Fibroblast of lung (primary cell): ENCODE data around the gene CELF5. TPM values are rescaled to one million over a fixed set of nuclear protein-coding genes. Genes with fewer than 3 reads are reported as not detected.

Source experiments
- DNase-seq, 2 donors: peaks; one replicate each; pipeline versions ENCODE4 v3.0.0 to v3.0.0-alpha.2; 2010; ENCODE audit warnings: low read depth in 2 of 2
- H2AFZ ChIP-seq: 2 replicates; pipeline ENCODE4 v1.5.1; 2012; ENCODE audit warnings: low read length, control low read depth, inconsistent platforms
- H3K27ac ChIP-seq: 2 replicates; pipeline ENCODE4 v1.5.1; 2011; ENCODE audit warnings: low read length, control low read depth; ENCODE audit not compliant: insufficient read depth
- H3K27me3 ChIP-seq: 2 replicates; pipeline ENCODE4 v1.5.1; 2011; ENCODE audit warnings: mild to moderate bottlenecking, low read length; ENCODE audit not compliant: control insufficient read depth, insufficient read depth
- H3K36me3 ChIP-seq: 2 replicates; pipeline ENCODE4 v1.5.1; 2011; ENCODE audit warnings: low read length; ENCODE audit not compliant: control insufficient read depth, insufficient read depth
- H3K4me1 ChIP-seq: 2 replicates; pipeline ENCODE4 v1.5.1; 2011; ENCODE audit warnings: low read length; ENCODE audit not compliant: control insufficient read depth, insufficient read depth; ENCODE audit errors: extremely low read depth
- H3K4me2 ChIP-seq: 2 replicates; pipeline ENCODE4 v1.5.1; 2011; ENCODE audit warnings: low read length, control low read depth; ENCODE audit not compliant: insufficient read depth; ENCODE audit errors: extremely low read depth
- H3K4me3 ChIP-seq, 4 experiments: fragments of 200-600 bp in 1 of 4; sonication (generic) in 1 of 4; replicated peaks in 1 of 4; 2 replicates each; pipeline ENCODE4 v1.5.1; 2011 to 2016; ENCODE audit warnings: low read length in 4 of 4, low read depth in 3 of 4, mild to moderate bottlenecking in 3 of 4, control low read depth in 2 of 4, inconsistent platforms in 1 of 4, mixed read lengths in 1 of 4; ENCODE audit not compliant: insufficient read depth in 1 of 4; ENCODE audit errors: control extremely low read depth in 1 of 4
- H3K79me2 ChIP-seq: 2 replicates; pipeline ENCODE4 v1.5.1; 2012; ENCODE audit warnings: mild to moderate bottlenecking, low read length, inconsistent platforms; ENCODE audit not compliant: control insufficient read depth, insufficient read depth
- H3K9ac ChIP-seq: 2 replicates; pipeline ENCODE4 v1.5.1; 2011; ENCODE audit warnings: mild to moderate bottlenecking, low read length, control low read depth; ENCODE audit not compliant: insufficient read depth
- H3K9me3 ChIP-seq: 2 replicates; pipeline ENCODE4 v1.5.1; 2012; ENCODE audit warnings: low read depth, low read length; ENCODE audit not compliant: control insufficient read depth, insufficient read depth
- H4K20me1 ChIP-seq: 2 replicates; pipeline ENCODE4 v1.5.1; 2011; ENCODE audit warnings: low read length; ENCODE audit not compliant: control insufficient read depth, insufficient read depth; ENCODE audit errors: extremely low read depth
- EZH2 ChIP-seq: IDR thresholded peaks from 2 replicates; pipeline ENCODE4 v1.5.1; 2012; ENCODE audit warnings: low read length, control low read depth, mild to moderate bottlenecking; ENCODE audit errors: missing control alignments
- polyA plus RNA-seq, 2 donors: library from polyadenylated mRNA; depleted of rRNA in 1 of 2; stranded (reverse) in 1 of 2; unstranded in 1 of 2; fragments of >200 nt; gene quantifications; 2 replicates each; pipeline ENCODE4 v1.2.1, GENCODE V29; 2011 to 2012; ENCODE audit warnings: missing spikeins in 1 of 2
- total RNA-seq: library from RNA; depleted of rRNA; stranded (reverse); fragments of >200 nt; gene quantifications from 2 replicates; pipeline ENCODE4 v1.2.1, GENCODE V29; 2014
- TF ChIP-seq, protein P1 (sequence below), 2 donors: IDR thresholded peaks in 1 of 2; conservative IDR thresholded peaks in 1 of 2; 1 replicate in 1 of 2; 2 replicates in 1 of 2; pipeline ENCODE4 v1.5.1; 2011 to 2012; ENCODE audit warnings: low read length in 2 of 2, control low read depth in 1 of 2, inconsistent platforms in 1 of 2, low read depth in 1 of 2, mild to moderate bottlenecking in 1 of 2

The CELF5 gene
- total and polyA plus RNA-seq, 2 donors (not counting 1 experiment from before 2014, with no cell fraction given) = under 0.01 TPM; not detected in 1

DNA sequence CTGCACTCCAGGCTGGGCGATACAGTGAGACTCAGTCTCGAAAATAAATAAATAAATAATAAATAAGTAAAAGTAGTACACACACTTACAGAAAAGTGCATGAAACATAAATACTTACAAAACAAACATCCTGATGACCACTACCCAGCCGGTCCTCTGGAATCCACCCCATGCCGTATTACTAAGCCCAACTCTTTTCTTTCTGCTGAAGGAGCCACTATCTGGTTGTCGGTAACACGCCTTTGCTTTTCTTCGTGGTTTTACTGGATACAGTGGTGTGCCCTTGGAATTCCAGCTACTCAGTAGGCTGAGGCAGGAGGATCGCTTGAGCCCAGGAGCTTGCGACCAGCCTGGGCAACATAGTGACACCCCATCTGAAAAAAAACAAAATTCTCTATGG lies 39.4 kb downstream of the CELF5 start:
- Histone ChIP-seq H3K27ac (no peak overlapping the region), H3K4me1 (no peaks in the 10 kb centered on the region), H4K20me1 (no peaks in the 10 kb centered on the region), H3K4me3 (no peak overlapping the region), H3K9ac (no peak overlapping the region), H3K27me3 (peaks cover 10% of the 10 kb centered on the region), H3K79me2 (no peaks in the 10 kb centered on the region), H2AFZ (no peak overlapping the region), H3K9me3 (no peaks in the 10 kb centered on the region), H3K36me3 (no peaks in the 10 kb centered on the region), H3K4me2 (no peak overlapping the region)
- peak in 1 of 2 donors; percentile 22 for DNase-seq
- TF ChIP-seq, protein P1, sequence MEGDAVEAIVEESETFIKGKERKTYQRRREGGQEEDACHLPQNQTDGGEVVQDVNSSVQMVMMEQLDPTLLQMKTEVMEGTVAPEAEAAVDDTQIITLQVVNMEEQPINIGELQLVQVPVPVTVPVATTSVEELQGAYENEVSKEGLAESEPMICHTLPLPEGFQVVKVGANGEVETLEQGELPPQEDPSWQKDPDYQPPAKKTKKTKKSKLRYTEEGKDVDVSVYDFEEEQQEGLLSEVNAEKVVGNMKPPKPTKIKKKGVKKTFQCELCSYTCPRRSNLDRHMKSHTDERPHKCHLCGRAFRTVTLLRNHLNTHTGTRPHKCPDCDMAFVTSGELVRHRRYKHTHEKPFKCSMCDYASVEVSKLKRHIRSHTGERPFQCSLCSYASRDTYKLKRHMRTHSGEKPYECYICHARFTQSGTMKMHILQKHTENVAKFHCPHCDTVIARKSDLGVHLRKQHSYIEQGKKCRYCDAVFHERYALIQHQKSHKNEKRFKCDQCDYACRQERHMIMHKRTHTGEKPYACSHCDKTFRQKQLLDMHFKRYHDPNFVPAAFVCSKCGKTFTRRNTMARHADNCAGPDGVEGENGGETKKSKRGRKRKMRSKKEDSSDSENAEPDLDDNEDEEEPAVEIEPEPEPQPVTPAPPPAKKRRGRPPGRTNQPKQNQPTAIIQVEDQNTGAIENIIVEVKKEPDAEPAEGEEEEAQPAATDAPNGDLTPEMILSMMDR (conservative IDR thresholded peaks at IDR 0.05 in 1 of 2, IDR thresholded peaks at IDR 0.05 in 1 of 2; ENCODE audit: low read depth in 1 of 2, low read length in 2 of 2) = no peak
- TF ChIP-seq EZH2 = no peak

DNA sequence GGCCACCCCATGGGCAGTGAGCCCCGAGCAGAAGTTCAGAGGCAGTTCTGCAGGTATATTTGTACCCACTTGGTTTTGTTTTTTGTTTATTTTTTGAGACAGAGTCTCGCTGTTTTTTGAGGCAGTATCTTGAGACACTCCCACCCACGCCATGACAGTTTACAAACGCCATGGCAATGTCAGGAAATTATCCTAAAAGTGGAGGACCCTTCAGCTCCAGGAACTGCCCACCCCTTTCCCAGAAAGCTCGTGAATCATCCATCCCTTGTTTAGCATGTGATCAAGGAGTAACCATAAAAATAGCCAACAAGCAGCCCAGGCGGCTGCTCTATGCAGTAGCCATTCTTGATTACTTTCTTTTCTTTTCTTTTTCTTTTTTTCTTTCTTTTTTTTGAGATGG lies 41.0 kb downstream of the CELF5 start:
- no peak for DNase-seq
- Histone ChIP-seq H4K20me1 (no peaks in the 10 kb centered on the region), H3K9me3 (no peaks in the 10 kb centered on the region), H3K27ac (no peak overlapping the region), H3K9ac (no peak overlapping the region), H3K4me2 (no peak overlapping the region), H3K79me2 (no peaks in the 10 kb centered on the region), H2AFZ (no peak overlapping the region), H3K4me3 (no peak overlapping the region), H3K36me3 (no peaks in the 10 kb centered on the region), H3K27me3 (peaks cover 10% of the 10 kb centered on the region), H3K4me1 (no peaks in the 10 kb centered on the region)
- TF ChIP-seq EZH2 = no peak
- TF ChIP-seq, protein P1 (conservative IDR thresholded peaks at IDR 0.05 in 1 of 2, IDR thresholded peaks at IDR 0.05 in 1 of 2; ENCODE audit: low read depth in 1 of 2, low read length in 2 of 2) = no peak

DNA sequence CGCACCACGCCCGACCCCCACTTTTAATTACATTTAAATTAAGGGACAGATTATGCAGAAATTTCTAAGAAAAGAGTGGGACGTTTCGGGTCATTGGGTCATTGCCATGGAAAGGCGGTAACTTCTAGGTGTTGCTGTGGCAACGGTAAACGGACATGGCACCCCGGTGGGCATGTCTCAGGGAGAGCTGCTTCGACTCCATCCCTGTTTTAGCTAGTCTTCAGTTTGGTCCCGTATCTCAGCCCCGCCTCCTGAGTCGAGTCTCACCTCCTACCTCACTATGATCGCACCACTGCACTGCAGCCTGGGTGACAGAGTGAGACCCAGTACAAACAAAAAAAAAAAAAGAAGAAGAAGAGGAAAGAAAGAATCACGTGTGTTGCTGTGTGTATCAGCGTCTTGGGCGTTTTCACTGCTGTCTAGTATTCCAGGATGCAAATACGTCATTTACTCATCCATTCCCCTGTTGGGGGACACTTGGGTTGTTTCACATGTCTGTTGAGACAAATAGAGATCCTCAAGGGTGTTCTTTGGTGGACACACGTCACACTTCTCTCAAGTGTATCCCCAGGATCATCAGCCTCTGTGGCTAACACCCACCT lies 41.7 kb downstream of the CELF5 start:
- H3K4me2 ChIP-seq = no peak overlapping the region
- H3K27ac ChIP-seq = no peak overlapping the region
- H2AFZ ChIP-seq = no peak overlapping the region
- H4K20me1 ChIP-seq = no peaks in the 10 kb centered on the region
- H3K27me3 ChIP-seq = peaks cover 14% of the 10 kb centered on the region
- H3K79me2 ChIP-seq = no peaks in the 10 kb centered on the region
- no peaks in the 10 kb centered on the region for H3K4me1 ChIP-seq
- no peak overlapping the region for H3K4me3 ChIP-seq
- DNase-seq = no peak
- no peak overlapping the region for H3K9ac ChIP-seq
- no peaks in the 10 kb centered on the region for H3K36me3 ChIP-seq
- H3K9me3 ChIP-seq = no peaks in the 10 kb centered on the region
- no peak for TF ChIP-seq EZH2
